OCI-LY3 (cell line): Measurements from ENCODE around the gene SCNM1.

Experiments used
- EZH2phosphoT487 ChIP-seq: fragments of 200-600 bp; shearing (Covaris generic); IDR thresholded peaks from 2 replicates; pipeline ENCODE4 v1.6.1; 2018; ENCODE audit warnings: antibody characterized with exemption, mixed run types, low read depth
- TF ChIP-seq, protein P1 (sequence below): fragments of 200-600, 300-600 bp; sonication (generic); IDR thresholded peaks from 2 replicates; pipeline ENCODE4 v1.5.1; 2014; ENCODE audit warnings: antibody characterized with exemption, low read length, low read depth

DNA sequence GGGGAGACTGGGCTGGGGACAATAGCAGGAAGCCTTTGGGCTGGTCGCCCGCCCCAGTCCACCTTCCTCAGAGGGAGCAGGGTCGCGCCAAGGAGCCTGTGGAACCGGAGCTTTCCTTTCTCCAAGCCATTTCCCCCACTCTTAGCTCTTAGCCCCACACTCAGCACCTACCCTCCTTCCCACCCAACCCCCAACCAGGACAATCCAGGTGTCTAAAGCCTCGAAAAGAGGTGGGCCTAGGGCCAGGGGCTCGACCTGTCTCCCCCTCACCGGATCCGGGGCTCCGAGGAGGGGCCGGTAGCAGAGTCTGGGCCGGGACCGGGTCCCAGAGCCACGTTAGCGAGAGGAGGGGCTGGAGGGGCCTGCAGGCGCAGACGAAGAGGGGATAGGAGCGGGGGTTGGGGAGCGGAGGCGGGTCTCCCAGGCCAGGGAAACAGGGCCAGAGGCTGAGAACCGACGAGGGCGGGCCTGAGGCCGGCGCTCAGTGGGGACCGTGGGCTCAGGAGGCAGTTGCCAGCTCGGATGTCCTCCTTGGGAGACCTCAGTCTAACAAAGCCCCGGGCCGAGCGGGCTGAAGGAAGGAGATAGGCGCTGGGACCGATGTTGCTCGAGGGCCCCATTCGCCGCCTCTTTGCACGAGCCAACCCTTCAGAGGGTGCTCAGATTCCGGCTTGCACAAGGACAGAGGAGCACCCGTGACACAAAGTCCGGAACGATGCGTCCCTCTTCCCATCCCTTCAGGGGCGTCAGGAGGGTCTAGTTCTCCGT lies 20.5 kb upstream of the SCNM1 start:
- TF ChIP-seq, protein P1, sequence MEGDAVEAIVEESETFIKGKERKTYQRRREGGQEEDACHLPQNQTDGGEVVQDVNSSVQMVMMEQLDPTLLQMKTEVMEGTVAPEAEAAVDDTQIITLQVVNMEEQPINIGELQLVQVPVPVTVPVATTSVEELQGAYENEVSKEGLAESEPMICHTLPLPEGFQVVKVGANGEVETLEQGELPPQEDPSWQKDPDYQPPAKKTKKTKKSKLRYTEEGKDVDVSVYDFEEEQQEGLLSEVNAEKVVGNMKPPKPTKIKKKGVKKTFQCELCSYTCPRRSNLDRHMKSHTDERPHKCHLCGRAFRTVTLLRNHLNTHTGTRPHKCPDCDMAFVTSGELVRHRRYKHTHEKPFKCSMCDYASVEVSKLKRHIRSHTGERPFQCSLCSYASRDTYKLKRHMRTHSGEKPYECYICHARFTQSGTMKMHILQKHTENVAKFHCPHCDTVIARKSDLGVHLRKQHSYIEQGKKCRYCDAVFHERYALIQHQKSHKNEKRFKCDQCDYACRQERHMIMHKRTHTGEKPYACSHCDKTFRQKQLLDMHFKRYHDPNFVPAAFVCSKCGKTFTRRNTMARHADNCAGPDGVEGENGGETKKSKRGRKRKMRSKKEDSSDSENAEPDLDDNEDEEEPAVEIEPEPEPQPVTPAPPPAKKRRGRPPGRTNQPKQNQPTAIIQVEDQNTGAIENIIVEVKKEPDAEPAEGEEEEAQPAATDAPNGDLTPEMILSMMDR = no peak
- TF ChIP-seq EZH2phosphoT487 = no peak
